Thymus (tissue), 11 donors: Measurements from ENCODE around the gene TINAGL1. TPM values are rescaled to one million over a fixed set of nuclear protein-coding genes. Genes with fewer than 3 reads are reported as not detected.

Experiments
- DNase-seq, 9 donors: peaks; one replicate each; pipeline ENCODE4 v3.0.0-alpha.2; 2013; ENCODE audit warnings: low spot score in 9 of 9, low read depth in 6 of 9, missing footprints in 1 of 9
- H3K27ac ChIP-seq, 2 donors: one replicate each; pipeline ENCODE4 v1.5.1; 2013; ENCODE audit warnings: control low read depth in 1 of 2, low read depth in 1 of 2, low read length in 1 of 2, mild to moderate bottlenecking in 1 of 2, moderate library complexity in 1 of 2
- H3K27me3 ChIP-seq, 2 donors: one replicate each; pipeline ENCODE4 v1.5.1; 2013; ENCODE audit warnings: low read length in 1 of 2; ENCODE audit not compliant: control insufficient read depth in 2 of 2, insufficient read depth in 1 of 2
- H3K36me3 ChIP-seq, 2 donors: one replicate each; pipeline ENCODE4 v1.5.1; 2013; ENCODE audit warnings: low read length in 1 of 2, mild to moderate bottlenecking in 1 of 2, moderate library complexity in 1 of 2; ENCODE audit not compliant: control insufficient read depth in 2 of 2, insufficient read depth in 2 of 2
- H3K4me1 ChIP-seq, 2 donors: one replicate each; pipeline ENCODE4 v1.5.1; 2013; ENCODE audit warnings: low read length in 2 of 2; ENCODE audit not compliant: control insufficient read depth in 2 of 2, insufficient read depth in 2 of 2
- H3K4me3 ChIP-seq, 2 donors: one replicate each; pipeline ENCODE4 v1.5.1; 2013; ENCODE audit warnings: low read length in 2 of 2, control low read depth in 1 of 2, mild to moderate bottlenecking in 1 of 2
- H3K9me3 ChIP-seq, 2 donors: one replicate each; pipeline ENCODE4 v1.5.1; 2013; ENCODE audit warnings: low read length in 1 of 2, mild to moderate bottlenecking in 1 of 2; ENCODE audit not compliant: control insufficient read depth in 2 of 2, insufficient read depth in 1 of 2
- WGBS: extraction: QIAGEN DNeasy Blood & Tissue Kit; methylation state at CpG from one replicate; pipeline ENCODE4 v1.1.7; 2013; 5-methylcytosine and 5-hydroxymethylcytosine counted together
- polyA plus RNA-seq: library from polyadenylated mRNA; stranded (reverse); fragments of 200-250 nt; gene quantifications from one replicate; pipeline ENCODE4 v1.2.3, GENCODE V29; 2013
- total RNA-seq: library from RNA; stranded (reverse); fragments of 120-200 nt; gene quantifications from one replicate; pipeline ENCODE4 v1.2.4, GENCODE V29; 2013
- donor health status: healthy.

TINAGL1 gene
- total and polyA plus RNA-seq, 2 donors, result 6.3 to 26.7 TPM

GRCh38 chr1:31562707-31563360 is 13.5 kb upstream of the TINAGL1 start:
- 80% methylated on average over 3 of the region's 3 CpGs for WGBS
- DNase-seq, result no peak
- Histone ChIP-seq H3K27me3 (no peaks in the 10 kb centered on the region), H3K36me3 (peaks cover 16 to 21% of the 10 kb centered on the region in 2 donors), H3K9me3 (no peaks in the 10 kb centered on the region), H3K27ac (no peak overlapping the region), H3K4me1 (no peaks in the 10 kb centered on the region), H3K4me3 (no peak overlapping the region)

GRCh38 chr1:31564606-31564989 is 11.7 kb upstream of the TINAGL1 start:
- H3K27me3 ChIP-seq, result no peaks in the 10 kb centered on the region
- no peak overlapping the region for H3K4me3 ChIP-seq
- no peaks in the 10 kb centered on the region for H3K9me3 ChIP-seq
- WGBS, result 95% methylated on average over 5 of the region's 5 CpGs
- no peak overlapping the region for H3K27ac ChIP-seq
- no peak for DNase-seq
- H3K4me1 ChIP-seq, result no peaks in the 10 kb centered on the region
- H3K36me3 ChIP-seq, result peaks cover 16 to 29% of the 10 kb centered on the region in 2 donors

- Histone ChIP-seq H3K27me3 (no peaks in the 10 kb centered on the region), H3K27ac (no peak overlapping the region), H3K36me3 (peaks cover 16 to 25% of the 10 kb centered on the region in 2 donors), H3K9me3 (no peaks in the 10 kb centered on the region), H3K4me3 (no peak overlapping the region), H3K4me1 (peaks cover 0 to 4% of the 10 kb centered on the region in 2 donors)
- no peak for DNase-seq
- WGBS, result 98% methylated on average over 10 of the region's 10 CpGs
These were observed 8.3 kb upstream of the TINAGL1 start for GRCh38 chr1:31567956-31568570.

- H3K27me3 ChIP-seq, result no peaks in the 10 kb centered on the region
- peaks cover 16 to 20% of the 10 kb centered on the region in 2 donors for H3K36me3 ChIP-seq
- peaks cover 0 to 5% of the 10 kb centered on the region in 2 donors for H3K4me1 ChIP-seq
- 97% methylated on average over 11 of the region's 11 CpGs for WGBS
- no peak overlapping the region for H3K4me3 ChIP-seq
- no peak for DNase-seq
- no peak overlapping the region for H3K27ac ChIP-seq
- no peaks in the 10 kb centered on the region for H3K9me3 ChIP-seq
These were observed 7.3 kb upstream of the TINAGL1 start for GRCh38 chr1:31568895-31569595.

- Histone ChIP-seq H3K27me3 (no peaks in the 10 kb centered on the region), H3K27ac (no peak overlapping the region), H3K4me3 (no peak overlapping the region), H3K36me3 (peaks cover 11 to 19% of the 10 kb centered on the region in 2 donors), H3K4me1 (peaks cover 0 to 5% of the 10 kb centered on the region in 2 donors), H3K9me3 (no peaks in the 10 kb centered on the region)
- no peak for DNase-seq
- 97% methylated on average over 13 of the region's 13 CpGs for WGBS
These were observed 6.6 kb upstream of the TINAGL1 start for GRCh38 chr1:31569596-31570173.

GRCh38 chr1:31570228-31570627 is 6.1 kb upstream of the TINAGL1 start:
- no peak for DNase-seq
- peaks cover 0 to 10% of the 10 kb centered on the region in 2 donors for H3K4me1 ChIP-seq
- H3K27me3 ChIP-seq, result peaks cover 0 to 2% of the 10 kb centered on the region in 2 donors
- WGBS, result 92% methylated on average over 11 of the region's 11 CpGs
- no peak overlapping the region for H3K27ac ChIP-seq
- H3K4me3 ChIP-seq, result no peak overlapping the region
- H3K9me3 ChIP-seq, result no peaks in the 10 kb centered on the region
- H3K36me3 ChIP-seq, result peaks cover 6 to 19% of the 10 kb centered on the region in 2 donors

GRCh38 chr1:31570906-31571305 is 5.4 kb upstream of the TINAGL1 start:
- Histone ChIP-seq H3K27me3 (peaks cover 0 to 7% of the 10 kb centered on the region in 2 donors), H3K4me3 (no peak overlapping the region), H3K9me3 (no peaks in the 10 kb centered on the region), H3K27ac (no peak overlapping the region), H3K36me3 (peaks cover 6 to 17% of the 10 kb centered on the region in 2 donors), H3K4me1 (peaks cover 0 to 12% of the 10 kb centered on the region in 2 donors)
- DNase-seq, result no peak
- WGBS, result 93% methylated on average over 1 of the region's 1 CpG

GRCh38 chr1:31571340-31572295 is 4.7 kb upstream of the TINAGL1 start:
- H3K36me3 ChIP-seq, result peaks cover under 1 to 12% of the 10 kb centered on the region in 2 donors
- H3K4me1 ChIP-seq, result peaks cover 2 to 19% of the 10 kb centered on the region in 2 donors
- no peaks in the 10 kb centered on the region for H3K9me3 ChIP-seq
- peaks cover 0 to 14% of the 10 kb centered on the region in 2 donors for H3K27me3 ChIP-seq
- 75% methylated on average over 14 of the region's 14 CpGs for WGBS
- H3K27ac ChIP-seq, result no peak overlapping the region
- no peak for DNase-seq
- no peak overlapping the region for H3K4me3 ChIP-seq
